Measurements from ENCODE around the gene KIT. TPM values are rescaled to one million over a fixed set of nuclear protein-coding genes. Genes with fewer than 3 reads are reported as not detected.

The KIT gene
- total and polyA plus RNA-seq, 10 of the 15 experiments (the other 5 are each of a cell fraction or from before 2014, with no cell fraction given), result 0.01 to 0.03 TPM; not detected in 8

GRCh38 chr4:54767376-54767775, 109.6 kb downstream of the KIT start:
- ChIA-PET POLR2A (no interaction called here), SMC1A (ENCODE audit: uncharacterized antibody, unreplicated experiment) (interaction anchor here (0.6 to 1.1 kb wide), 2 partner anchors 9 to 52 kb away, joined by 3 read pairs; no protein-coding TSS in a partner anchor), CTCF (no interaction called here), RAD21 (ENCODE audit: unreplicated experiment) (no interaction called here)
- Histone ChIP-seq H3K4me1 (ENCODE audit: control insufficient read depth, insufficient read depth, low read length) (no peaks in the 10 kb centered on the region), H3K36me3 (ENCODE audit: control insufficient read depth in 2 of 2, insufficient read depth in 2 of 2, low read length in 1 of 2) (no peaks in the 10 kb centered on the region), H3K9me3 (replicated peaks; ENCODE audit: control insufficient read depth, insufficient read depth, low read length) (no peaks in the 10 kb centered on the region; the same call in 2 of the 3 replicates), H3K9ac (ENCODE audit: control insufficient read depth, insufficient read depth, low read length) (no peak overlapping the region), H3K4me3 (no peak overlapping the region), H4K20me1 (ENCODE audit: control insufficient read depth, insufficient read depth) (no peaks in the 10 kb centered on the region), H3K79me2 (ENCODE audit: control insufficient read depth, insufficient read depth, low read length) (no peaks in the 10 kb centered on the region), H3K27me3 (replicated peaks in 1 of 2; ENCODE audit: control insufficient read depth in 2 of 2, insufficient read depth in 2 of 2, low read length in 1 of 2) (no peaks in the 10 kb centered on the region), H3K4me2 (ENCODE audit: control insufficient read depth, insufficient read depth) (no peak overlapping the region), H3K27ac (ENCODE audit: control insufficient read depth, insufficient read depth) (no peak overlapping the region), H2AFZ (ENCODE audit: control insufficient read depth, low read depth, low read length) (no peak overlapping the region)
- DNase-seq (ENCODE audit: low read depth, low spot score) (no peak), ATAC-seq (no peak), FAIRE-seq (no peak)
- intact Hi-C loops (cut with micrococcal nuclease; ENCODE audit: unreplicated experiment) (no loop called here), in situ Hi-C loops (cut with MboI) (no loop called here)
- BruUV-seq (replicated peaks), result no TSS peak
- TF ChIP-seq SIN3A (IDR thresholded peaks at IDR 0.05; ENCODE audit: low read depth, low read length) (no peak), NR2C1 (IDR thresholded peaks at IDR 0.05) (no peak), CEBPB (IDR thresholded peaks at IDR 0.05; ENCODE audit: borderline replicate concordance in 1 of 2, low read depth in 2 of 2, low read length in 2 of 2) (no peak), ZNF622 (IDR thresholded peaks at IDR 0.05) (no peak)
- TF ChIP-seq, protein P1, sequence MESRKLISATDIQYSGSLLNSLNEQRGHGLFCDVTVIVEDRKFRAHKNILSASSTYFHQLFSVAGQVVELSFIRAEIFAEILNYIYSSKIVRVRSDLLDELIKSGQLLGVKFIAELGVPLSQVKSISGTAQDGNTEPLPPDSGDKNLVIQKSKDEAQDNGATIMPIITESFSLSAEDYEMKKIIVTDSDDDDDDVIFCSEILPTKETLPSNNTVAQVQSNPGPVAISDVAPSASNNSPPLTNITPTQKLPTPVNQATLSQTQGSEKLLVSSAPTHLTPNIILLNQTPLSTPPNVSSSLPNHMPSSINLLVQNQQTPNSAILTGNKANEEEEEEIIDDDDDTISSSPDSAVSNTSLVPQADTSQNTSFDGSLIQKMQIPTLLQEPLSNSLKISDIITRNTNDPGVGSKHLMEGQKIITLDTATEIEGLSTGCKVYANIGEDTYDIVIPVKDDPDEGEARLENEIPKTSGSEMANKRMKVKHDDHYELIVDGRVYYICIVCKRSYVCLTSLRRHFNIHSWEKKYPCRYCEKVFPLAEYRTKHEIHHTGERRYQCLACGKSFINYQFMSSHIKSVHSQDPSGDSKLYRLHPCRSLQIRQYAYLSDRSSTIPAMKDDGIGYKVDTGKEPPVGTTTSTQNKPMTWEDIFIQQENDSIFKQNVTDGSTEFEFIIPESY (IDR thresholded peaks at IDR 0.05), result no peak

- in situ Hi-C loops (cut with MboI), result no loop called here
- Histone ChIP-seq H4K20me1 (ENCODE audit: control insufficient read depth, insufficient read depth) (no peaks in the 10 kb centered on the region), H3K27me3 (replicated peaks in 1 of 2; ENCODE audit: control insufficient read depth in 2 of 2, insufficient read depth in 2 of 2, low read length in 1 of 2) (no peaks in the 10 kb centered on the region), H3K4me1 (ENCODE audit: control insufficient read depth, insufficient read depth, low read length) (no peaks in the 10 kb centered on the region), H3K4me2 (ENCODE audit: control insufficient read depth, insufficient read depth) (no peak overlapping the region), H3K4me3 (no peak overlapping the region), H3K9me3 (replicated peaks; ENCODE audit: control insufficient read depth, insufficient read depth, low read length) (no peaks in the 10 kb centered on the region; the same call in 2 of the 3 replicates), H3K27ac (ENCODE audit: control insufficient read depth, insufficient read depth) (no peak overlapping the region), H3K79me2 (ENCODE audit: control insufficient read depth, insufficient read depth, low read length) (no peaks in the 10 kb centered on the region), H2AFZ (ENCODE audit: control insufficient read depth, low read depth, low read length) (no peak overlapping the region), H3K36me3 (ENCODE audit: control insufficient read depth in 2 of 2, insufficient read depth in 2 of 2, low read length in 1 of 2) (no peaks in the 10 kb centered on the region), H3K9ac (ENCODE audit: control insufficient read depth, insufficient read depth, low read length) (no peak overlapping the region)
- BruUV-seq (replicated peaks), result no TSS peak
- ChIA-PET POLR2A (no interaction called here), CTCF (no interaction called here), RAD21 (ENCODE audit: unreplicated experiment) (no interaction called here), SMC1A (ENCODE audit: uncharacterized antibody, unreplicated experiment) (no interaction called here)
- FAIRE-seq, result no peak
- no peak for ATAC-seq
- WGBS (ENCODE audit: insufficient coverage, insufficient replicate concordance, low lambda C conversion rate, missing lambda C conversion rate), result 67% methylated on average over 4 of the region's 4 CpGs
- no peak for DNase-seq (ENCODE audit: low read depth, low spot score)
- intact Hi-C loops (cut with micrococcal nuclease; ENCODE audit: unreplicated experiment), result no loop called here
- TF ChIP-seq SMAD5 (IDR thresholded peaks at IDR 0.05; ENCODE audit: low read depth) (no peak), NR2F1 (conservative IDR thresholded peaks at IDR 0.05) (no peak), MEF2B (IDR thresholded peaks at IDR 0.05; ENCODE audit: partially characterized antibody, poor library complexity, severe bottlenecking) (no peak), RBBP5 (conservative IDR thresholded peaks at IDR 0.05) (no peak), TARDBP (IDR thresholded peaks at IDR 0.05; ENCODE audit: borderline replicate concordance) (no peak)
- TF ChIP-seq, protein P2, sequence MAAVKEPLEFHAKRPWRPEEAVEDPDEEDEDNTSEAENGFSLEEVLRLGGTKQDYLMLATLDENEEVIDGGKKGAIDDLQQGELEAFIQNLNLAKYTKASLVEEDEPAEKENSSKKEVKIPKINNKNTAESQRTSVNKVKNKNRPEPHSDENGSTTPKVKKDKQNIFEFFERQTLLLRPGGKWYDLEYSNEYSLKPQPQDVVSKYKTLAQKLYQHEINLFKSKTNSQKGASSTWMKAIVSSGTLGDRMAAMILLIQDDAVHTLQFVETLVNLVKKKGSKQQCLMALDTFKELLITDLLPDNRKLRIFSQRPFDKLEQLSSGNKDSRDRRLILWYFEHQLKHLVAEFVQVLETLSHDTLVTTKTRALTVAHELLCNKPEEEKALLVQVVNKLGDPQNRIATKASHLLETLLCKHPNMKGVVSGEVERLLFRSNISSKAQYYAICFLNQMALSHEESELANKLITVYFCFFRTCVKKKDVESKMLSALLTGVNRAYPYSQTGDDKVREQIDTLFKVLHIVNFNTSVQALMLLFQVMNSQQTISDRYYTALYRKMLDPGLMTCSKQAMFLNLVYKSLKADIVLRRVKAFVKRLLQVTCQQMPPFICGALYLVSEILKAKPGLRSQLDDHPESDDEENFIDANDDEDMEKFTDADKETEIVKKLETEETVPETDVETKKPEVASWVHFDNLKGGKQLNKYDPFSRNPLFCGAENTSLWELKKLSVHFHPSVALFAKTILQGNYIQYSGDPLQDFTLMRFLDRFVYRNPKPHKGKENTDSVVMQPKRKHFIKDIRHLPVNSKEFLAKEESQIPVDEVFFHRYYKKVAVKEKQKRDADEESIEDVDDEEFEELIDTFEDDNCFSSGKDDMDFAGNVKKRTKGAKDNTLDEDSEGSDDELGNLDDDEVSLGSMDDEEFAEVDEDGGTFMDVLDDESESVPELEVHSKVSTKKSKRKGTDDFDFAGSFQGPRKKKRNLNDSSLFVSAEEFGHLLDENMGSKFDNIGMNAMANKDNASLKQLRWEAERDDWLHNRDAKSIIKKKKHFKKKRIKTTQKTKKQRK (IDR thresholded peaks at IDR 0.05; ENCODE audit: low read depth, low read length), result no peak
These were observed 115.3 kb downstream of the KIT start for GRCh38 chr4:54773022-54773421.

Data from GM12878 (cell line).